ENCODE results near the gene RAB40B. TPM values are rescaled to one million over a fixed set of nuclear protein-coding genes. Genes with fewer than 3 reads are reported as not detected.

Gene RAB40B
- total RNA-seq, 1 experiment from 2014 or later: 5.0 TPM

GRCh38 chr17:82716203-82717010, 17.9 kb upstream of the RAB40B start, which contains the start of gene FN3KRP:
Gene FN3KRP, plus strand, starts transcription at chr17:82716706. Its CDS starts 50 bp downstream, at chr17:82716756.
- peak; percentile 89 for DNase-seq (ENCODE audit: extremely low read depth, low read depth)

- DNase-seq (ENCODE audit: extremely low read depth, low read depth): no peak
These were observed 14.7 kb upstream of the RAB40B start for GRCh38 chr17:82713071-82713723.

GRCh38 chr17:82710499-82711232, 12.2 kb upstream of the RAB40B start:
- no peak for DNase-seq (ENCODE audit: extremely low read depth, low read depth)

- DNase-seq (ENCODE audit: extremely low read depth, low read depth): no peak
These were observed 11.4 kb upstream of the RAB40B start for GRCh38 chr17:82709676-82710498.

GRCh38 chr17:82709024-82709675, 10.7 kb upstream of the RAB40B start:
- DNase-seq (ENCODE audit: extremely low read depth, low read depth): no peak

GRCh38 chr17:82705756-82706155, 7.3 kb upstream of the RAB40B start:
- no peak for DNase-seq (ENCODE audit: extremely low read depth, low read depth)

GRCh38 chr17:82704886-82705285, 6.4 kb upstream of the RAB40B start:
- no peak for DNase-seq (ENCODE audit: extremely low read depth, low read depth)

- no peak for DNase-seq (ENCODE audit: extremely low read depth, low read depth)
These were observed 5.7 kb upstream of the RAB40B start for GRCh38 chr17:82703935-82704865.

- no peak for DNase-seq (ENCODE audit: extremely low read depth, low read depth)
These were observed 4.7 kb upstream of the RAB40B start for GRCh38 chr17:82703036-82703745.

GRCh38 chr17:82702231-82702927, 3.9 kb upstream of the RAB40B start:
- DNase-seq (ENCODE audit: extremely low read depth, low read depth): no peak

- no peak for DNase-seq (ENCODE audit: extremely low read depth, low read depth)
These were observed 1.1 kb upstream of the RAB40B start for GRCh38 chr17:82699551-82699950.

- DNase-seq (ENCODE audit: extremely low read depth, low read depth): no peak
These were observed 510 bp upstream of the RAB40B start for GRCh38 chr17:82698974-82699442.

- no peak for DNase-seq (ENCODE audit: extremely low read depth, low read depth)
These were observed 762 bp downstream of the RAB40B start for GRCh38 chr17:82697808-82698064.

- no peak for DNase-seq (ENCODE audit: extremely low read depth, low read depth)
These were observed 1.3 kb downstream of the RAB40B start for GRCh38 chr17:82696916-82697807.

- DNase-seq (ENCODE audit: extremely low read depth, low read depth): no peak
These were observed 2.2 kb downstream of the RAB40B start for GRCh38 chr17:82696259-82696658.

- no peak for DNase-seq (ENCODE audit: extremely low read depth, low read depth)
These were observed 3.9 kb downstream of the RAB40B start for GRCh38 chr17:82694647-82695046.

Measured in NCI-H460 (cell line).